ENCODE results near the gene LIMCH1. TPM values are rescaled to one million over a fixed set of nuclear protein-coding genes. Genes with fewer than 3 reads are reported as not detected.

Gene LIMCH1
- total RNA-seq, 1 donor: 9.0 TPM

GRCh38 chr4:41590591-41590990 lies 52.6 kb downstream of the LIMCH1 start:
- H3K36me3 ChIP-seq (ENCODE audit: insufficient read depth, low read length): no peaks in the 10 kb centered on the region
- TF ChIP-seq CTCF (IDR thresholded peaks at IDR 0.05; ENCODE audit: extremely low read depth, low read depth, low read length): no peak
- no peak overlapping the region for H3K4me2 ChIP-seq (ENCODE audit: insufficient read depth, low read length)
- H3K27ac ChIP-seq (ENCODE audit: low read depth, low read length): no peak overlapping the region
- no peak overlapping the region for H3K4me3 ChIP-seq (ENCODE audit: insufficient read depth, low read length)
- no peak for DNase-seq (ENCODE audit: insufficient read length, low spot score, missing footprints)
- H3K27me3 ChIP-seq (ENCODE audit: insufficient read depth, low read length): no peaks in the 10 kb centered on the region
- no peaks in the 10 kb centered on the region for H3K4me1 ChIP-seq (ENCODE audit: insufficient read depth, low read length)
- no peak overlapping the region for H2AFZ ChIP-seq (ENCODE audit: low read length)
- H3K9me3 ChIP-seq (ENCODE audit: low read depth, low read length): no peaks in the 10 kb centered on the region
- H3K79me2 ChIP-seq (ENCODE audit: insufficient read depth, low read length): no peaks in the 10 kb centered on the region
- H4K20me1 ChIP-seq (ENCODE audit: insufficient read depth, low read length): no peaks in the 10 kb centered on the region

- Histone ChIP-seq H3K4me2 (ENCODE audit: insufficient read depth, low read length) (no peak overlapping the region), H3K4me3 (ENCODE audit: insufficient read depth, low read length) (no peak overlapping the region), H4K20me1 (ENCODE audit: insufficient read depth, low read length) (no peaks in the 10 kb centered on the region), H3K36me3 (ENCODE audit: insufficient read depth, low read length) (no peaks in the 10 kb centered on the region), H3K27me3 (ENCODE audit: insufficient read depth, low read length) (no peaks in the 10 kb centered on the region), H3K4me1 (ENCODE audit: insufficient read depth, low read length) (no peaks in the 10 kb centered on the region), H3K27ac (ENCODE audit: low read depth, low read length) (no peak overlapping the region), H2AFZ (ENCODE audit: low read length) (no peak overlapping the region), H3K9me3 (ENCODE audit: low read depth, low read length) (no peaks in the 10 kb centered on the region), H3K79me2 (ENCODE audit: insufficient read depth, low read length) (no peaks in the 10 kb centered on the region)
- no peak for TF ChIP-seq CTCF (IDR thresholded peaks at IDR 0.05; ENCODE audit: extremely low read depth, low read depth, low read length)
- no peak for DNase-seq (ENCODE audit: insufficient read length, low spot score, missing footprints)
These were observed 56.5 kb downstream of the LIMCH1 start for GRCh38 chr4:41594432-41594831.

- no peaks in the 10 kb centered on the region for H3K79me2 ChIP-seq (ENCODE audit: insufficient read depth, low read length)
- H3K4me2 ChIP-seq (ENCODE audit: insufficient read depth, low read length): no peak overlapping the region
- H3K27me3 ChIP-seq (ENCODE audit: insufficient read depth, low read length): no peaks in the 10 kb centered on the region
- no peak for DNase-seq (ENCODE audit: insufficient read length, low spot score, missing footprints)
- TF ChIP-seq CTCF (IDR thresholded peaks at IDR 0.05; ENCODE audit: extremely low read depth, low read depth, low read length): no peak
- no peak overlapping the region for H3K27ac ChIP-seq (ENCODE audit: low read depth, low read length)
- no peak overlapping the region for H2AFZ ChIP-seq (ENCODE audit: low read length)
- no peaks in the 10 kb centered on the region for H4K20me1 ChIP-seq (ENCODE audit: insufficient read depth, low read length)
- H3K4me3 ChIP-seq (ENCODE audit: insufficient read depth, low read length): no peak overlapping the region
- H3K9me3 ChIP-seq (ENCODE audit: low read depth, low read length): no peaks in the 10 kb centered on the region
- no peaks in the 10 kb centered on the region for H3K4me1 ChIP-seq (ENCODE audit: insufficient read depth, low read length)
- H3K36me3 ChIP-seq (ENCODE audit: insufficient read depth, low read length): no peaks in the 10 kb centered on the region
These were observed 59.5 kb downstream of the LIMCH1 start for GRCh38 chr4:41597494-41597893.

GRCh38 chr4:41598580-41598979 lies 60.6 kb downstream of the LIMCH1 start:
- H3K9me3 ChIP-seq (ENCODE audit: low read depth, low read length): no peaks in the 10 kb centered on the region
- no peak overlapping the region for H3K4me2 ChIP-seq (ENCODE audit: insufficient read depth, low read length)
- H3K79me2 ChIP-seq (ENCODE audit: insufficient read depth, low read length): no peaks in the 10 kb centered on the region
- no peaks in the 10 kb centered on the region for H3K4me1 ChIP-seq (ENCODE audit: insufficient read depth, low read length)
- no peak overlapping the region for H3K27ac ChIP-seq (ENCODE audit: low read depth, low read length)
- H3K4me3 ChIP-seq (ENCODE audit: insufficient read depth, low read length): no peak overlapping the region
- no peaks in the 10 kb centered on the region for H3K36me3 ChIP-seq (ENCODE audit: insufficient read depth, low read length)
- no peaks in the 10 kb centered on the region for H3K27me3 ChIP-seq (ENCODE audit: insufficient read depth, low read length)
- no peak for DNase-seq (ENCODE audit: insufficient read length, low spot score, missing footprints)
- no peak for TF ChIP-seq CTCF (IDR thresholded peaks at IDR 0.05; ENCODE audit: extremely low read depth, low read depth, low read length)
- no peak overlapping the region for H2AFZ ChIP-seq (ENCODE audit: low read length)
- no peaks in the 10 kb centered on the region for H4K20me1 ChIP-seq (ENCODE audit: insufficient read depth, low read length)

All from osteoblast (primary cell).